ENCODE results near the gene CYP4F3. TPM values are rescaled to one million over a fixed set of nuclear protein-coding genes. Genes with fewer than 3 reads are reported as not detected.

The CYP4F3 gene
- polyA plus RNA-seq, 3 donors, result 0.56 to 1.2 (median 0.92) TPM

GRCh38 chr19:15656467-15656866 lies 15.8 kb downstream of the CYP4F3 start:
- Mint-ChIP-seq H3K4me3 (no peak overlapping the region), H3K27ac (no peak overlapping the region), H3K27me3 (ENCODE audit: low read depth in 3 of 3) (peaks cover 7 to 24% (median 11%) of the 10 kb centered on the region in 3 donors), H3K36me3 (peaks cover 2 to 31% of the 10 kb centered on the region in 2 donors), H3K4me1 (no peaks in the 10 kb centered on the region), H3K9me3 (peaks cover 0 to 2% (median 0%) of the 10 kb centered on the region in 7 donors)
- no peaks in the 10 kb centered on the region for H3K4me1 ChIP-seq (ENCODE audit: control insufficient read depth in 1 of 2, insufficient read depth in 2 of 2, low read length in 2 of 2)
- peaks cover 0 to 2% of the 10 kb centered on the region in 2 donors for H3K36me3 ChIP-seq (replicated peaks in 1 of 2; ENCODE audit: control insufficient read depth in 1 of 2, insufficient read depth in 2 of 2, low read length in 2 of 2)
- H3K27me3 ChIP-seq (ENCODE audit: control insufficient read depth in 2 of 2, insufficient read depth in 2 of 2, low read length in 2 of 2), result peaks cover 2% of the 10 kb centered on the region in 2 donors
- H3K4me3 ChIP-seq (replicated peaks in 1 of 3; ENCODE audit: low read depth in 2 of 3, low read length in 3 of 3), result no peak overlapping the region
- no peak overlapping the region for H3K27ac ChIP-seq (ENCODE audit: low read depth in 1 of 2, low read length in 2 of 2)
- no peak overlapping the region for H3K4me2 ChIP-seq (replicated peaks; ENCODE audit: extremely low read depth, low read length, poor library complexity, severe bottlenecking)
- no peak overlapping the region for H3K9ac ChIP-seq (ENCODE audit: insufficient read depth, low read length, poor library complexity, severe bottlenecking)
- H4K20me1 ChIP-seq (ENCODE audit: insufficient read depth, low read length), result no peaks in the 10 kb centered on the region
- intact Hi-C loops (cut with micrococcal nuclease), result no loop called here
- no peak for DNase-seq
- H3K79me2 ChIP-seq (ENCODE audit: insufficient read depth, low read length), result no peaks in the 10 kb centered on the region
- H3K9me3 ChIP-seq (replicated peaks in 1 of 2; ENCODE audit: control insufficient read depth in 1 of 2, insufficient read depth in 1 of 2, low read length in 2 of 2), result no peaks in the 10 kb centered on the region
- TF ChIP-seq, protein P1, sequence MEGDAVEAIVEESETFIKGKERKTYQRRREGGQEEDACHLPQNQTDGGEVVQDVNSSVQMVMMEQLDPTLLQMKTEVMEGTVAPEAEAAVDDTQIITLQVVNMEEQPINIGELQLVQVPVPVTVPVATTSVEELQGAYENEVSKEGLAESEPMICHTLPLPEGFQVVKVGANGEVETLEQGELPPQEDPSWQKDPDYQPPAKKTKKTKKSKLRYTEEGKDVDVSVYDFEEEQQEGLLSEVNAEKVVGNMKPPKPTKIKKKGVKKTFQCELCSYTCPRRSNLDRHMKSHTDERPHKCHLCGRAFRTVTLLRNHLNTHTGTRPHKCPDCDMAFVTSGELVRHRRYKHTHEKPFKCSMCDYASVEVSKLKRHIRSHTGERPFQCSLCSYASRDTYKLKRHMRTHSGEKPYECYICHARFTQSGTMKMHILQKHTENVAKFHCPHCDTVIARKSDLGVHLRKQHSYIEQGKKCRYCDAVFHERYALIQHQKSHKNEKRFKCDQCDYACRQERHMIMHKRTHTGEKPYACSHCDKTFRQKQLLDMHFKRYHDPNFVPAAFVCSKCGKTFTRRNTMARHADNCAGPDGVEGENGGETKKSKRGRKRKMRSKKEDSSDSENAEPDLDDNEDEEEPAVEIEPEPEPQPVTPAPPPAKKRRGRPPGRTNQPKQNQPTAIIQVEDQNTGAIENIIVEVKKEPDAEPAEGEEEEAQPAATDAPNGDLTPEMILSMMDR (IDR thresholded peaks at IDR 0.05), result no peak
- no peak overlapping the region for H2AFZ ChIP-seq (ENCODE audit: insufficient read depth, low read depth, low read length, poor library complexity, severe bottlenecking)

GRCh38 chr19:15663247-15663646 lies 22.6 kb downstream of the CYP4F3 start:
- TF ChIP-seq, protein P1 (IDR thresholded peaks at IDR 0.05), result no peak
- Histone ChIP-seq H3K4me2 (replicated peaks; ENCODE audit: extremely low read depth, low read length, poor library complexity, severe bottlenecking) (no peak overlapping the region), H3K36me3 (replicated peaks in 1 of 2; ENCODE audit: control insufficient read depth in 1 of 2, insufficient read depth in 2 of 2, low read length in 2 of 2) (peaks cover 0 to 1% of the 10 kb centered on the region in 2 donors), H3K4me1 (ENCODE audit: control insufficient read depth in 1 of 2, insufficient read depth in 2 of 2, low read length in 2 of 2) (peaks cover 12% of the 10 kb centered on the region in 2 donors), H3K27me3 (ENCODE audit: control insufficient read depth in 2 of 2, insufficient read depth in 2 of 2, low read length in 2 of 2) (peaks cover 0 to 2% of the 10 kb centered on the region in 2 donors), H3K9ac (ENCODE audit: insufficient read depth, low read length, poor library complexity, severe bottlenecking) (no peak overlapping the region), H3K4me3 (replicated peaks in 1 of 3; ENCODE audit: low read depth in 2 of 3, low read length in 3 of 3) (no peak overlapping the region), H3K9me3 (replicated peaks in 1 of 2; ENCODE audit: control insufficient read depth in 1 of 2, insufficient read depth in 1 of 2, low read length in 2 of 2) (peaks cover 0 to 3% of the 10 kb centered on the region in 2 donors), H4K20me1 (ENCODE audit: insufficient read depth, low read length) (no peaks in the 10 kb centered on the region), H3K27ac (ENCODE audit: low read depth in 1 of 2, low read length in 2 of 2) (no peak overlapping the region), H3K79me2 (ENCODE audit: insufficient read depth, low read length) (no peaks in the 10 kb centered on the region), H2AFZ (ENCODE audit: insufficient read depth, low read depth, low read length, poor library complexity, severe bottlenecking) (no peak overlapping the region)
- no peak overlapping the region for H3K27ac Mint-ChIP-seq
- intact Hi-C loops (cut with micrococcal nuclease), result no loop called here
- peaks cover 0 to 5% of the 10 kb centered on the region in 2 donors for H3K36me3 Mint-ChIP-seq
- no peak overlapping the region for H3K4me3 Mint-ChIP-seq
- H3K27me3 Mint-ChIP-seq (ENCODE audit: low read depth in 3 of 3), result peaks cover 6 to 15% (median 10%) of the 10 kb centered on the region in 3 donors
- 81% methylated on average over 4 of the region's 4 CpGs for whole genome bisulfite sequencing (ENCODE audit: insufficient coverage)
- H3K4me1 Mint-ChIP-seq, result no peaks in the 10 kb centered on the region
- DNase-seq, result no peak
- H3K9me3 Mint-ChIP-seq, result peaks cover 0 to 5% (median 2%) of the 10 kb centered on the region in 7 donors

Measured in CD14-positive monocyte (primary cell).